HG03064 (cell line): ENCODE measurements around the gene FMO2.

Source experiments
- ATAC-seq: cut with Tn5 transposase; IDR thresholded peaks from one replicate; pipeline ENCODE4 v1.9.1; 2021; ENCODE audit warnings: low read depth; ENCODE audit not compliant: unreplicated experiment

The FMO2 gene

GRCh38 chr1:171174560-171175294 lies 10.4 kb upstream of the FMO2 start:
- ATAC-seq = no peak

- no peak for ATAC-seq
These were observed 7.8 kb upstream of the FMO2 start for GRCh38 chr1:171177261-171177660.

- no peak for ATAC-seq
These were observed 5.5 kb upstream of the FMO2 start for GRCh38 chr1:171179318-171180227.

- ATAC-seq = no peak
These were observed 4.4 kb upstream of the FMO2 start for GRCh38 chr1:171180670-171181069.

- no peak for ATAC-seq
These were observed 3.5 kb downstream of the FMO2 start for GRCh38 chr1:171188388-171189266.

- ATAC-seq = no peak
These were observed 6.9 kb downstream of the FMO2 start for GRCh38 chr1:171191992-171192391.

GRCh38 chr1:171195767-171196166 lies 10.7 kb downstream of the FMO2 start:
- ATAC-seq = no peak

- no peak for ATAC-seq
These were observed 11.3 kb downstream of the FMO2 start for GRCh38 chr1:171196351-171196750.

GRCh38 chr1:171198081-171198480 lies 13.0 kb downstream of the FMO2 start:
- no peak for ATAC-seq

- ATAC-seq = no peak
These were observed 19.2 kb downstream of the FMO2 start for GRCh38 chr1:171204296-171204695.

GRCh38 chr1:171206204-171206977 lies 21.3 kb downstream of the FMO2 start:
- ATAC-seq = no peak

- no peak for ATAC-seq
These were observed 21.9 kb downstream of the FMO2 start for GRCh38 chr1:171206978-171207355.

- ATAC-seq = no peak
These were observed 22.3 kb downstream of the FMO2 start for GRCh38 chr1:171207377-171207776.

GRCh38 chr1:171210355-171210754 lies 25.3 kb downstream of the FMO2 start:
- no peak for ATAC-seq

- ATAC-seq = no peak
These were observed 27.7 kb downstream of the FMO2 start for GRCh38 chr1:171212607-171213351.

- ATAC-seq = no peak
These were observed 28.7 kb downstream of the FMO2 start for GRCh38 chr1:171213559-171214454.

GRCh38 chr1:171217658-171218443 lies 32.8 kb downstream of the FMO2 start:
- ATAC-seq = no peak

- ATAC-seq = no peak
These were observed 33.6 kb downstream of the FMO2 start for GRCh38 chr1:171218661-171219060.
